SK-N-SH treated with all-trans-retinoic acid at 6 μM for 48 hours (cell line): ENCODE data around the gene FRS3.

ENCODE experiments used
- CSDC2 ChIP-seq: fragments of 250-450 bp; sonication (Bioruptor Pico); IDR thresholded peaks from 2 replicates; pipeline ENCODE4 v1.5.0; 2020; ENCODE audit warnings: mild to moderate bottlenecking, moderate library complexity
- ISL1 ChIP-seq: fragments of 250-450 bp; sonication (Bioruptor Pico); IDR thresholded peaks from 2 replicates; pipeline ENCODE4 v2.1.2; 2022; ENCODE audit warnings: mild to moderate bottlenecking, moderate library complexity
- OSR1 ChIP-seq: fragments of 250-450 bp; sonication (Bioruptor Pico); IDR thresholded peaks from 2 replicates; pipeline ENCODE4 v1.8.0; 2022; ENCODE audit warnings: moderate library complexity, mild to moderate bottlenecking, inconsistent platforms
- PATZ1 ChIP-seq: fragments of 250-450 bp; sonication (Bioruptor Pico); IDR thresholded peaks from 2 replicates; pipeline ENCODE4 v1.8.0; 2020; ENCODE audit warnings: mild to moderate bottlenecking, moderate library complexity, borderline replicate concordance
- PPARA ChIP-seq: fragments of 250-450 bp; sonication (Bioruptor Pico); IDR thresholded peaks from 2 replicates; pipeline ENCODE4 v1.5.0; 2020; ENCODE audit warnings: mild to moderate bottlenecking, borderline replicate concordance
- SNAI2 ChIP-seq: fragments of 250-450 bp; sonication (Bioruptor Pico); IDR thresholded peaks from 2 replicates; pipeline ENCODE4 v1.5.0; 2020; ENCODE audit warnings: mild to moderate bottlenecking, moderate library complexity
- TCF4 ChIP-seq: fragments of 250-450 bp; sonication (Bioruptor Pico); IDR thresholded peaks from 2 replicates; pipeline ENCODE4 v1.8.0; 2021; ENCODE audit warnings: mild to moderate bottlenecking, moderate library complexity, borderline replicate concordance
- TOX ChIP-seq: fragments of 250-450 bp; sonication (Bioruptor Pico); IDR thresholded peaks from 2 replicates; pipeline ENCODE4 v1.8.0; 2021; ENCODE audit warnings: mild to moderate bottlenecking, moderate library complexity, borderline replicate concordance
- TSHZ2 ChIP-seq: fragments of 250-450 bp; sonication (Bioruptor Pico); IDR thresholded peaks from 2 replicates; pipeline ENCODE4 v1.5.0; 2020; ENCODE audit warnings: mild to moderate bottlenecking, moderate library complexity
- ZC3H10 ChIP-seq: fragments of 250-450 bp; sonication (Bioruptor Pico); IDR thresholded peaks from 2 replicates; pipeline ENCODE4 v1.5.1; 2021; ENCODE audit warnings: mild to moderate bottlenecking, moderate library complexity
- ZFP30 ChIP-seq: fragments of 450-650 bp; formaldehyde crosslinking; IDR thresholded peaks from 2 replicates; pipeline ENCODE4 v1.5.0; 2022; ENCODE audit warnings: mild to moderate bottlenecking, moderate library complexity
- TF ChIP-seq, protein P1 (sequence below): fragments of 250-450 bp; sonication (Bioruptor Pico); IDR thresholded peaks from 2 replicates; pipeline ENCODE4 v1.8.0; 2021; ENCODE audit warnings: low read depth, mild to moderate bottlenecking, moderate library complexity, borderline replicate concordance
- TF ChIP-seq, protein P2 (sequence below): fragments of 250-450 bp; sonication (Bioruptor Pico); IDR thresholded peaks from 2 replicates; pipeline ENCODE4 v1.5.1; 2021; ENCODE audit warnings: mild to moderate bottlenecking, moderate library complexity

DNA sequence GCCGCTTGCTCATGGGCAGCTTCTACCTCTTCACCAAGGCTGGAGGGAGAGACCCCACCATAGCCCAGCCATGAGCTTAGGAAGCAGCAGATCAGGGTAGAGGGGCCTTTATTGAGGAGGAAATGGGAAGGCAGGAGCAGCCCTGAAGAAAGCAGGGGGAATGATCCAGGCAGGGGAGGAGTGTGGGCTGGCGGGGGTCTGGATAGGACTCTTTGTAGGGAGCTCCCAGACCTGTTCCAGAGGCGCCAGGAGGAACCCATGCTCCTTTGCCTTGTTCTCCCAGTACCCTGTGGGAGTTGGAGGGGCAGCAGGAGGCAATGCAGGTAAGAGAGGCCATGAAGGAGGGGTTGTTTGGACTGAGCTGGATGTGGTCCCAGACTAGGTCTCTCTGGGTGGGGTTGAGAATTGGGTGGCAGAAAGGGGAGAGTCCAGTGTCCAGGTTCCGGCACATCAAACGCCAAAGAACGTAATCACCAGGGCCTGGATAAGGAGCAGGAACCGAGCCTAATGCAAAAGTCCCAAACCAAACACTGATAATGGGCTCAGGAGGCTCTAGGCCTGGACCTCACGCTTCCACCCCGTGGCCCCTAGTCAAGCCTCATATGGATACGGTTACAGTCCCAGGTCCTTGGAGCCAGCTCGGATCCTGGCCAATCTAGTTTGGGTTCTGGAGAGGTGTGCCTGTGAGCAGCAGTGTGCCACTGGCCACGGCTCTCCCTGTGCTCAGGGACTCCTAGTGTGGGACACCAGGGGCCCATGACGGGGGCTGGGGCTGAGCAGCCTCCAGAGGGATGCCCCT is 20.4 kb downstream of the FRS3 start:
- TF ChIP-seq OSR1 (CRISPR knock-in tag) (no peak), ZC3H10 (CRISPR knock-in tag) (no peak), ZFP30 (CRISPR knock-in tag) (no peak), PPARA (CRISPR knock-in tag) (no peak), TCF4 (CRISPR knock-in tag) (no peak), PATZ1 (CRISPR knock-in tag) (no peak), SNAI2 (CRISPR knock-in tag) (no peak), CSDC2 (CRISPR knock-in tag) (no peak), TOX (CRISPR knock-in tag) (no peak), ISL1 (CRISPR knock-in tag) (no peak), TSHZ2 (CRISPR knock-in tag) (no peak)
- TF ChIP-seq, protein P1, sequence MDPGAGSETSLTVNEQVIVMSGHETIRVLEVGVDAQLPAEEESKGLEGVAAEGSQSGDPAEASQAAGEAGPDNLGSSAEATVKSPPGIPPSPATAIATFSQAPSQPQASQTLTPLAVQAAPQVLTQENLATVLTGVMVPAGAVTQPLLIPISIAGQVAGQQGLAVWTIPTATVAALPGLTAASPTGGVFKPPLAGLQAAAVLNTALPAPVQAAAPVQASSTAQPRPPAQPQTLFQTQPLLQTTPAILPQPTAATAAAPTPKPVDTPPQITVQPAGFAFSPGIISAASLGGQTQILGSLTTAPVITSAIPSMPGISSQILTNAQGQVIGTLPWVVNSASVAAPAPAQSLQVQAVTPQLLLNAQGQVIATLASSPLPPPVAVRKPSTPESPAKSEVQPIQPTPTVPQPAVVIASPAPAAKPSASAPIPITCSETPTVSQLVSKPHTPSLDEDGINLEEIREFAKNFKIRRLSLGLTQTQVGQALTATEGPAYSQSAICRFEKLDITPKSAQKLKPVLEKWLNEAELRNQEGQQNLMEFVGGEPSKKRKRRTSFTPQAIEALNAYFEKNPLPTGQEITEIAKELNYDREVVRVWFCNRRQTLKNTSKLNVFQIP (CRISPR knock-in tag): no peak
- TF ChIP-seq, protein P2, sequence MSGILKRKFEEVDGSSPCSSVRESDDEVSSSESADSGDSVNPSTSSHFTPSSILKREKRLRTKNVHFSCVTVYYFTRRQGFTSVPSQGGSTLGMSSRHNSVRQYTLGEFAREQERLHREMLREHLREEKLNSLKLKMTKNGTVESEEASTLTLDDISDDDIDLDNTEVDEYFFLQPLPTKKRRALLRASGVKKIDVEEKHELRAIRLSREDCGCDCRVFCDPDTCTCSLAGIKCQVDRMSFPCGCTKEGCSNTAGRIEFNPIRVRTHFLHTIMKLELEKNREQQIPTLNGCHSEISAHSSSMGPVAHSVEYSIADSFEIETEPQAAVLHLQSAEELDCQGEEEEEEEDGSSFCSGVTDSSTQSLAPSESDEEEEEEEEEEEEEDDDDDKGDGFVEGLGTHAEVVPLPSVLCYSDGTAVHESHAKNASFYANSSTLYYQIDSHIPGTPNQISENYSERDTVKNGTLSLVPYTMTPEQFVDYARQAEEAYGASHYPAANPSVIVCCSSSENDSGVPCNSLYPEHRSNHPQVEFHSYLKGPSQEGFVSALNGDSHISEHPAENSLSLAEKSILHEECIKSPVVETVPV (CRISPR knock-in tag): no peak
